MM.1S (cell line): ENCODE results near the gene EML3.

Experiments
- DNase-seq: peaks from one replicate; pipeline ENCODE4 v3.0.0-alpha.2; 2015
- H2AFZ ChIP-seq: fragments of 300-600 bp; sonication (generic); 2 replicates; pipeline ENCODE4 v1.6.0; 2016; ENCODE audit warnings: antibody characterized with exemption, low read length
- H3F3A ChIP-seq: fragments of 300-600 bp; sonication (generic); 2 replicates; pipeline ENCODE4 v1.6.1; 2016; ENCODE audit warnings: mild to moderate bottlenecking, antibody characterized with exemption, low read length, moderate library complexity, mixed read lengths; ENCODE audit not compliant: insufficient read depth
- H3K27ac ChIP-seq: fragments of 300-600 bp; sonication (generic); 2 replicates; pipeline ENCODE4 v1.5.1; 2016; ENCODE audit warnings: mild to moderate bottlenecking, low read length
- H3K27me3 ChIP-seq: fragments of 300-600 bp; sonication (generic); replicated peaks from 2 replicates; pipeline ENCODE4 v1.6.0; 2016; ENCODE audit warnings: low read length; ENCODE audit not compliant: insufficient read depth
- H3K36me3 ChIP-seq: fragments of 300-600 bp; sonication (generic); replicated peaks from 2 replicates; pipeline ENCODE4 v1.6.1; 2016; ENCODE audit warnings: mild to moderate bottlenecking, low read length, mixed read lengths; ENCODE audit not compliant: insufficient read depth
- H3K4me1 ChIP-seq: fragments of 300-600 bp; sonication (generic); 2 replicates; pipeline ENCODE4 v1.6.1; 2016; ENCODE audit warnings: low read length, mixed read lengths
- H3K4me2 ChIP-seq: fragments of 300-600 bp; sonication (generic); 2 replicates; pipeline ENCODE4 v1.6.0; 2016; ENCODE audit warnings: low read depth, low read length
- H3K4me3 ChIP-seq: fragments of 300-600 bp; sonication (generic); 2 replicates; pipeline ENCODE4 v1.5.1; 2016; ENCODE audit warnings: low read length, mixed read lengths
- H3K79me2 ChIP-seq: fragments of 300-600 bp; sonication (generic); 2 replicates; pipeline ENCODE4 v1.6.1; 2016; ENCODE audit warnings: mixed run types, low read length, mixed read lengths
- H3K9ac ChIP-seq: fragments of 300-600 bp; sonication (generic); 2 replicates; pipeline ENCODE4 v1.6.1; 2016; ENCODE audit warnings: low read length, mixed read lengths
- H3K9me2 ChIP-seq: fragments of 300-600 bp; sonication (generic); replicated peaks from 2 replicates; pipeline ENCODE4 v1.6.1; 2016; ENCODE audit warnings: mild to moderate bottlenecking, low read length, mixed read lengths; ENCODE audit not compliant: insufficient read depth
- H3K9me3 ChIP-seq: fragments of 300-600 bp; sonication (generic); replicated peaks from 2 replicates; pipeline ENCODE4 v1.6.1; 2016; ENCODE audit warnings: mild to moderate bottlenecking, low read length, mixed read lengths; ENCODE audit not compliant: insufficient read depth
- H4K20me1 ChIP-seq: fragments of 300-600 bp; sonication (generic); 2 replicates; pipeline ENCODE4 v1.6.1; 2016; ENCODE audit warnings: mild to moderate bottlenecking, low read length, moderate library complexity, mixed read lengths; ENCODE audit not compliant: insufficient read depth
- EZH2 ChIP-seq: fragments of 300-600 bp; sonication (generic); optimal IDR thresholded peaks from 2 replicates; pipeline ENCODE3; 2017; ENCODE audit warnings: low read depth, mild to moderate bottlenecking, antibody characterized with exemption, low read length, mixed read lengths
- EZH2phosphoT487 ChIP-seq: fragments of 300-600 bp; sonication (generic); IDR thresholded peaks from 2 replicates; pipeline ENCODE4 v1.6.1; 2018; ENCODE audit warnings: antibody characterized with exemption, low read length
- TF ChIP-seq, protein P1 (sequence below): fragments of 300-600 bp; sonication (generic); IDR thresholded peaks from 2 replicates; pipeline ENCODE4 v1.5.1; 2016; ENCODE audit warnings: antibody characterized with exemption, low read length, mixed read lengths

Gene EML3

GRCh38 chr11:62611705-62612365, 740 bp downstream of the EML3 start:
- H3K36me3 ChIP-seq, result no peaks in the 10 kb centered on the region
- peak overlapping the region; percentile 69 for H3K9ac ChIP-seq
- H3F3A ChIP-seq, result peaks cover 10% of the 10 kb centered on the region
- peaks cover 13% of the 10 kb centered on the region for H3K79me2 ChIP-seq
- H2AFZ ChIP-seq, result peak overlapping the region; percentile 79
- H3K27ac ChIP-seq, result peak overlapping the region; percentile 51; the same call in 1 of the 2 replicates
- no peaks in the 10 kb centered on the region for H3K27me3 ChIP-seq
- no peaks in the 10 kb centered on the region for H3K9me3 ChIP-seq
- TF ChIP-seq EZH2 (no peak), EZH2phosphoT487 (no peak)
- TF ChIP-seq, protein P1, sequence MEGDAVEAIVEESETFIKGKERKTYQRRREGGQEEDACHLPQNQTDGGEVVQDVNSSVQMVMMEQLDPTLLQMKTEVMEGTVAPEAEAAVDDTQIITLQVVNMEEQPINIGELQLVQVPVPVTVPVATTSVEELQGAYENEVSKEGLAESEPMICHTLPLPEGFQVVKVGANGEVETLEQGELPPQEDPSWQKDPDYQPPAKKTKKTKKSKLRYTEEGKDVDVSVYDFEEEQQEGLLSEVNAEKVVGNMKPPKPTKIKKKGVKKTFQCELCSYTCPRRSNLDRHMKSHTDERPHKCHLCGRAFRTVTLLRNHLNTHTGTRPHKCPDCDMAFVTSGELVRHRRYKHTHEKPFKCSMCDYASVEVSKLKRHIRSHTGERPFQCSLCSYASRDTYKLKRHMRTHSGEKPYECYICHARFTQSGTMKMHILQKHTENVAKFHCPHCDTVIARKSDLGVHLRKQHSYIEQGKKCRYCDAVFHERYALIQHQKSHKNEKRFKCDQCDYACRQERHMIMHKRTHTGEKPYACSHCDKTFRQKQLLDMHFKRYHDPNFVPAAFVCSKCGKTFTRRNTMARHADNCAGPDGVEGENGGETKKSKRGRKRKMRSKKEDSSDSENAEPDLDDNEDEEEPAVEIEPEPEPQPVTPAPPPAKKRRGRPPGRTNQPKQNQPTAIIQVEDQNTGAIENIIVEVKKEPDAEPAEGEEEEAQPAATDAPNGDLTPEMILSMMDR, result no peak
- peak overlapping the region; percentile 82 for H3K4me3 ChIP-seq
- H3K4me1 ChIP-seq, result peaks cover 14% of the 10 kb centered on the region
- no peaks in the 10 kb centered on the region for H4K20me1 ChIP-seq
- no peaks in the 10 kb centered on the region for H3K9me2 ChIP-seq
- peak overlapping the region; percentile 87 for H3K4me2 ChIP-seq
- DNase-seq, result no peak

GRCh38 chr11:62610814-62611704, 1.5 kb downstream of the EML3 start:
- H3K36me3 ChIP-seq, result no peaks in the 10 kb centered on the region
- TF ChIP-seq, protein P1, result no peak
- no peaks in the 10 kb centered on the region for H3K9me3 ChIP-seq
- H3K4me3 ChIP-seq, result peak overlapping the region; percentile 82
- H3F3A ChIP-seq, result peaks cover 10% of the 10 kb centered on the region
- H3K4me2 ChIP-seq, result peak overlapping the region; percentile 87
- no peaks in the 10 kb centered on the region for H3K27me3 ChIP-seq
- no peaks in the 10 kb centered on the region for H4K20me1 ChIP-seq
- H3K4me1 ChIP-seq, result peaks cover 14% of the 10 kb centered on the region
- peaks cover 13% of the 10 kb centered on the region for H3K79me2 ChIP-seq
- DNase-seq, result no peak
- peak overlapping the region; percentile 69 for H3K9ac ChIP-seq
- H3K27ac ChIP-seq, result no peak overlapping the region
- no peaks in the 10 kb centered on the region for H3K9me2 ChIP-seq
- peak overlapping the region; percentile 79; the same call in 1 of the 2 replicates for H2AFZ ChIP-seq

DNA sequence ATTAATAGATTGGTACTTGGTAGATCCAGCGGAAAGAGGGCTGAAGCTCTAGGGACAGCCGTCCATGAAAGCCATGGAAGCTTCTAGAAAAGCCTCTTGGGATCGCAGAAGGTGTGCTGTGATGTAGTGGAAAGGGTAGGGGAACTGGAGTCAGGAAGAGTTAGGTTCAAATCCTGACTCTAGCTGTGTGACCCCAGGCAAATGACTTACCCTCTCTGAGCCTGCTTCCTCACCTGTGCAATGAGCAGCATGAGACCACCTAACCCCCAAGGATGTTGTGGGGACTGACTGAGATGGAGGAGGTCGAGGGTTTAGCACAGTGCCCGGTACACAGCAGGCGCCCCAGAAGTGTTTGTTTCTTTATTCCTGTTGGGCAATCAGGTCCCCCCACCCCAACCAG, 2.2 kb downstream of the EML3 start:
- H3K9me3 ChIP-seq, result no peaks in the 10 kb centered on the region
- no peak overlapping the region for H3K4me2 ChIP-seq
- H3K4me3 ChIP-seq, result no peak overlapping the region
- DNase-seq, result no peak
- no peaks in the 10 kb centered on the region for H3K36me3 ChIP-seq
- no peak overlapping the region for H2AFZ ChIP-seq
- H3K9ac ChIP-seq, result no peak overlapping the region
- peaks cover 13% of the 10 kb centered on the region for H3K79me2 ChIP-seq
- peaks cover 14% of the 10 kb centered on the region for H3K4me1 ChIP-seq
- H3K27me3 ChIP-seq, result no peaks in the 10 kb centered on the region
- H3K27ac ChIP-seq, result no peak overlapping the region
- no peaks in the 10 kb centered on the region for H4K20me1 ChIP-seq
- TF ChIP-seq EZH2phosphoT487 (no peak), EZH2 (no peak)
- TF ChIP-seq, protein P1, result no peak
- H3K9me2 ChIP-seq, result no peaks in the 10 kb centered on the region
- peaks cover 10% of the 10 kb centered on the region for H3F3A ChIP-seq
